HG02571 (cell line): ENCODE measurements around the gene MACF1.
"Not testable (repeated sequence)": the region's sequence is repeated elsewhere in the genome, so short reads cannot be mapped to it uniquely, and the experiment has no call there.

ENCODE experiments used
- ATAC-seq: cut with Tn5 transposase; IDR thresholded peaks from one replicate; pipeline ENCODE4 v1.9.1; 2021; ENCODE audit warnings: mild to moderate bottlenecking, moderate library complexity; ENCODE audit not compliant: unreplicated experiment

Gene MACF1

DNA sequence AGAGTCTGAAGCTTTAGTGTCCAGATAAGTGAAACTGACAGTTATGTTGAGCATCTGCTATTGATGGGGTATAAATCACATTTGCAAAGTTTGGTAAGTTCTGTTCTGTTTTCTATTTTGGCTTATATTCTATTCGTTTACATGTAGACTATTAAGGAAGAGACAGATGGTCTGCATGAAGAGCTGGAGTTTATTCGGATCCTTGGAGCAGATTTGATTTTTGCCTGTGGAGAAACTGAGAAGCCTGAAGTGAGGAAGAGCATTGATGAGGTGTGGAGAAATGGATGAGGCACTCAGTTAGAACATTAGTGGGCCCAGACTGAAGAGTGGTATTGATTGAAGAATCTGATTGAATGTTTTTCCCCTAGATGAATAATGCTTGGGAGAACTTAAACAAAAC, 236.4 kb downstream of the MACF1 start:
- ATAC-seq: no peak

DNA sequence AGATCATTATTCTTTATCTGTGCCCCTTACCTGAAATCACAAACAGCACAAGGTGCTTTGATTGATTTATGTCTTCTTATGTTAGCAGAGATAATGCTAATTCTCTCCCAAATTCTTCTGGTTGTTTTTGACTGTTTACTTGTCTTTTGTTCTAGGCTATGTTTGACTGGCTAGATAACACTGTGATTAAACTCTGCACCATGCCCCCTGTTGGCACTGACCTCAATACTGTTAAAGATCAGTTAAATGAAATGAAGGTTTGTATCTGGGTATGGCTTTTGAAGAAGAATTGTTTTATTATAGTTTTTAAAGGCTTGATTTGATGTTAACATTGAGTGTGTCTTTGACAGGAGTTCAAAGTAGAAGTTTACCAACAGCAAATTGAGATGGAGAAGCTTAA, 237.3 kb downstream of the MACF1 start:
- no peak for ATAC-seq

DNA sequence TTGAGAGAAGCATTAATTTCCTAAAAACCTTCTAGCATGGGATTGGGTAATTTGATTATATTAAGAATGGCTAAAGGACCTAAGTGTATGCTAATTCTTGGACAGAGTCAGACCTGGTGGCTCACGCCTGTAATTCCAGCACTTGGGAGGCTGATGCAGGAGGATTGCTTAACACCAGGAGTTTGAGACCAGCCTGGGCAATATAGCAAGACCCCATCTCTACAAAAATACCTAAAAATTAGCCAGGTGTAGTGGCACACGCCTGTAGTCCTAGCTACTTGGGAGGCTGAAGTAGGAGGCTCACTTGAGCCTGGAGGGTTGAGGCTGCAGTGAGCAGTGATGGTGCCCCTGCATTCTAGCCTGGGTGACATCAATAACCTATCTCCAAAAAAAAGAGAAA, 241.1 kb downstream of the MACF1 start:
- ATAC-seq: no peak

DNA sequence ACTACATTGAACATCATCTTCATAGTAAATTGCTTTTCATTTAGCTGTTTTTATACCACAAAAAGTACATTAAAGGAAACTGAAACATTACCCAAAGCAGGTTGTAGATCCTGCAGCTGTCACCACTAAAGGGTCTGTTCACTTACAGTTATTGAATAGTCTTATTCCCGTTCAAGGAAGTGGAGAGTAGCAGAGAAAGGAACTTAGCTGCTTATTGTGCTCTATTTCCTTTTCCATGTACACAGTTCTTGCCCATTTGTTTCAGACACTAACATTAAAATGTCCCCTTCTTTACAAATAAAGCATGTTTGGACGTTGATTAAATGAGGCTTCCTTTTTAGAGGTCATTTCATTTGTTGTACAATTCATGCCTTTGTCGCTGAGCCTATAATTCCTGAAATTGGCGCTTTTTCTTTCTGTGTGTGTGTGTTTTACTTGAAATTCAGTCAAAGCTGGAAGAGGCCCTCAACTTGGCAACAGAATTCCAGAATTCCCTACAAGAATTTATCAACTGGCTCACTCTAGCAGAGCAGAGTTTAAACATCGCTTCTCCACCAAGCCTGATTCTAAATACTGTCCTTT, 242.6 kb downstream of the MACF1 start:
- ATAC-seq: no peak

DNA sequence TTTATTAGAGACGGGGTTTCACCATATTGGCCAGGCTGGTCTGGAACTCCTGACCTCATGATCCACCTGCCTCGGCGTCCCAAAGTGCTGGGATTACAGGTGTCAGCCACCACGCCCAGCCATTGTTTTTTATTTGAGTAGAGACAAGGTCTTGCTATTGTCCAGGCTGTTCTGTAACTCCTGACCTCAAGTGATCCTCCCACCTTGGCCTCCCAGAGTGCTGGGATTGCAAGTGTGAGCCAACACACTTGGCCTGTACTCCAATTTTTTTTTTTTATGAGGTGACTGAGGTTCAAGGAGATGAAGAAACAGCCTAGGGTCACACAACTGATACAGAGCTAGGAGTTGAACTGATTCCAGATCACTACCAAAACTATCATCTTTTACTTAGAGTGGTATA, 245.5 kb downstream of the MACF1 start:
- ATAC-seq: not testable (repeated sequence)

DNA sequence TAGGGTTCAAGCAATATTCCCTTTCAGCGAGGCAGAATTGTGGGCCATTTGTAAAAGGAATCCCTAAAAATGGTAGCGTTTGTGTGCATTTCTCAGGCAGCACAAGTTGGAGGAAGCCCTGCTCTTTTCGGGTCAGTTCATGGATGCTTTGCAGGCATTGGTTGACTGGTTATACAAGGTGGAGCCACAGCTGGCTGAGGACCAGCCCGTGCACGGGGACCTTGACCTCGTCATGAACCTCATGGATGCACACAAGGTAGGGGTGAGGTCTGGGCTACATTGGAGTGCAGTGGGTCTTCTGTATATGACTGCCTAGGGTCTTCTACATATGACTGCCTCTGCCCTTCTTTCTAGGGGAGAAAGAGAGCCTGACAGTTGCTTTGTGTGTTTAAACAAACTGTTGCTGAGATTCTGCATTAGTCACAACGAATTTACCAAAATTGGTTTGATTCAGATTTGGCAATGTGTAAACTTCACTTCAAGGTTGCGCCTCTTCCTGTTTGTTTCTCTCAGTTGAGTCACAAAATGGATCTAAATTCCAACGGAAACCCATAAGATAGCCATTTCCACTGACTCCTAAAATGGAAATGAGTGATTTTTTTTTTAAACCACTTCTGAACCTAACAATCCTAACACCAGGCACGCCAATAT, 246.6 kb downstream of the MACF1 start:
- no peak for ATAC-seq

DNA sequence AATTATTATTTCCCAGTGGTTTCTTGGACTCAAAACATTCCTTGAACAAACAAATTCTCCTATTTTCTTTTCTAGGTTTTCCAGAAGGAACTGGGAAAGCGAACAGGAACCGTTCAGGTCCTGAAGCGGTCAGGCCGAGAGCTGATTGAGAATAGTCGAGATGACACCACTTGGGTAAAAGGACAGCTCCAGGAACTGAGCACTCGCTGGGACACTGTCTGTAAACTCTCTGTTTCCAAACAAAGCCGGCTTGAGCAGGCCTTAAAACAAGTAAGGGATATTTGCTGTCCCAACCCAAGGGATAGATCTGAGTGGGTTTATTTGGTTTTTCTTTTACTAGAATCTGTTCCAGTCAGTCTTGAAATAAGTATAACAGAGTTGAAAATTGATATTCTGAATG, 247.6 kb downstream of the MACF1 start:
- no peak for ATAC-seq

DNA sequence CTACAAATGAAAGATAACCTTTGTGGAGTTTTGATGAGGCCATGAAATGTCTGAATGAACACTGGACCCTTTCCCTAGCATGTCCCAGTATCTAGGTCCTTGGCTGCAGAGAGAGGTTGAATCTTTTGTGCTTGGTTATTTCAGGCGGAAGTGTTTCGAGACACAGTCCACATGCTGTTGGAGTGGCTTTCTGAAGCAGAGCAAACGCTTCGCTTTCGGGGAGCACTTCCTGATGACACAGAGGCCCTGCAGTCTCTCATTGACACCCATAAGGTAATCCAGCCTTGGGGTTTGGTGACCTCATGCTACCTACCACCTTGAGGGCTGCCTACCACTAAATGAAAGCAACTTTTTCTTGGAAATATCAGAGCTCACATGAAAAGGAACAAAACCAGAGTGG, 248.0 kb downstream of the MACF1 start:
- ATAC-seq: no peak

DNA sequence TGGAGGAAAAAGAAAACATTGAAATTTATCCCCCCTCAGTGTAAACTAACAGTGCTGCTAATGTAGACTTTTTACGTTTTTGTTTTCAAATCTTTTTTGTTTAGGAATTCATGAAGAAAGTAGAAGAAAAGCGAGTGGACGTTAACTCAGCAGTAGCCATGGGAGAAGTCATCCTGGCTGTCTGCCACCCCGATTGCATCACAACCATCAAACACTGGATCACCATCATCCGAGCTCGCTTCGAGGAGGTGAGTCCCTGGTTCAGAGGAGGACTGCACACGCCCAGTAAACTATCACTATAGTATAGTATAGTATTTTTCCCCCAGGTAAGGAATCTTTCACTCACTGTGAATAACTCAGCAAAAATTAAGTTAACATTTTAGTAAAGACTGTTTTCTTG, 249.1 kb downstream of the MACF1 start:
- no peak for ATAC-seq

DNA sequence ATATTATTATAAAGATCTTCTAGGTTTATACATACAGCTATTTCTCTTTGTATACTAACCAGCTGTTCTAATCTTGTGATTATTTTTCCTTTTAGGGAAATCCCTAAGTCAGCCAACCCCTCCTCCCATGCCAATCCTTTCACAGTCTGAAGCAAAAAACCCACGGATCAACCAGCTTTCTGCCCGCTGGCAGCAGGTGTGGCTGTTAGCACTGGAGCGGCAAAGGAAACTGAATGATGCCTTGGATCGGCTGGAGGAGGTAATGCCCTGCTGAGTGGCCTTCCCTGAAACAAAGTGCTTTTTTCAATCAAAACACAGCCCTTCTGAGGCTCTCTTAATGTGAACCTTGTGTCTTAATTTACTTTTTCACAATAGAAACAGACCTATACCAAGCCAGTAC, 254.5 kb downstream of the MACF1 start:
- no peak for ATAC-seq

DNA sequence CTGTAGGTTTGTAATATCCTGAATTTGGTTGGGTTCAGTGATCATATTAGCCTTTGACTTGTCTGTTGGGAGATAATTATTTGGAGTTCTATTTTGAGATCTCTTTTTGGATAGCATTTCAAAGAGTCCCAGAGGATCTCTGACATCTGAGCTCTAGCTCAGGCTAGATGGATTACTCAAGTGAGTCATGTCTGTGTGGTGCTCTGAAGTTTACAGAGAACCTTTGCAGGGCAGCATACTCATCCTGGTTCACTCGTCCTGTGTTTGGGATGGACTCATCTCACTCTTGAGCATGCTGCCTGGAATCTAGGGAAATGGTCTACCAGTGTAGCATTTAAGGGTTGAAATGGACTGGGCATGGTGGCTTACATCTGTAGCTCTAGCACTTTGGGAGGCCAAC, 257.6 kb downstream of the MACF1 start:
- no peak for ATAC-seq

DNA sequence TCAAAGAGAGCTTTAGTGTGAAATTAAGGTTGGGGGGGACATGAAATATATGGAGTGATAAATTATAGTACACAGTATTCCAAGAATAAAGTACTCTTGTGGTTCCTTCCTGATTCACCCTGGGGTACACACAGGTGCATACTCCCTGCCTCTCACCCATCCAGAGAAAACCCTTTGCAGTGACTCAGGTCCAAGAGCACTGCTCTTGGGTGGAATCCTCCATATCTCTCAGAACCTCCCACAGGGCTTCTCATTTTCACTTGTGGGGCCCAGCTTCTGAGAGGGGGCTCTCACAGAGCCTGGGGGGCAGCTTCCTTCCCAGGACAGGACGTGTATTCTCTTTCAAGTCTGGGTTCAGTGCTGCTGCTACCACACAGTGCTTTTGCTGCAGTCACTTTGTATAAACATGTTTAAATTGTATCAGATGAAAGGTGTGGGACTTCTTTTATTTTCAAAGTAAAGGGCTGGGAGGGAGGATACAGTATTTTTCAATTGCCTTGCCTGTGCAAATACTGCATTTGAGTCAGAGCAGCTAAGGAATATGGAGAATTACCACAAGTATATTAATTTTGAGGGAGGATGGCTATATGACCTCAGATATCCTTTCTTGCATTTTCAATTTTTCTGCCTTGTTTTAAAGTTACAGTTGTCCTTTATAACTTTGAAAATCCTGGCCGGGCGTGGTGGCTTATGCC, 262.1 kb downstream of the MACF1 start:
- no peak for ATAC-seq

DNA sequence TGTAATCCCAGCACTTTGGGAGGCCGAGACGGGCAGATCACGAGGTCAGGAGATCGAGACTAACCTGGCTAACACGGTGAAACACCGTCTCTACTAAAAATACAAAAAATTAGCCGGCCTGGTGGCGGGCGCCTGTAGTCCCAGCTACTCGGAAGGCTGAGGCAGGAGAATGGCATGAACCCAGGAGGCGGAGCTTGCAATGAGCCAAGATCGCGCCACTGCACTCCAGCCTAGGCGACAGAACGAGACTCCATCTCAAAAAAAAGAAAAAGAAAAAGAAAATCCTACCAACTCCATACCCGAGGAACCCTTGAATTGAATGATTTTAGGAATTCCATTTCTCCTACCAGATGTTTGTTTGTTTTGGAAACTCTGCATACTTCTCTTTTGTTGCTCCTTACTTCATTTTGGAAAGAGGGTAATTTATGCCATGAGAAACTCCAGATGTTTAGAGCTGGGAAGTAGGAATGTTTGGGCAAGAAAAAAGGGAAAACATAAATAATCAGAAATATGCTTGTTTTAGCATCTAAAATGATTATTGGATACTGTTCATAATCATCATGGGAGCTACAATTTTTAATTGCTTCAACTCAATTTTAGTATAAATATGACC, 262.7 kb downstream of the MACF1 start:
- not testable (repeated sequence) for ATAC-seq

DNA sequence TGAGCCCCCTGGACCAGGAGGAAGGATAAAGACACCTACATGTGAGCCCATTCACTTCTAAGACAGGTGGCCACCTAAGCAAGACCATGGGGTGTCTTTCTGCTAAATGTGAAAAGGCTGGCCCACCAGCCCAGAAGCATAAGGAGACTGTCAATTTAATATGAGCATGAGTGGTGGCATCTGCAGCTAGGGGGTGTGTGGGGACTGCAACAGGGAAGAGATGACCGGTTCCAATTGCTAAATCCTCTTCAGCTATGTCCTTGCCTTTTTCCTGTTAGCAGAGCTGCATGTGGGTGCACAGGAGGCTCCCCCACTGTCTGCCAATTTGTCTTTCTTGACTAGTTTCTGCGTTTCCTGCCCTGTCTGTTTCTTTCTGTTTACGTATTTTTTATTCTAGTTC, 264.7 kb downstream of the MACF1 start:
- no peak for ATAC-seq

DNA sequence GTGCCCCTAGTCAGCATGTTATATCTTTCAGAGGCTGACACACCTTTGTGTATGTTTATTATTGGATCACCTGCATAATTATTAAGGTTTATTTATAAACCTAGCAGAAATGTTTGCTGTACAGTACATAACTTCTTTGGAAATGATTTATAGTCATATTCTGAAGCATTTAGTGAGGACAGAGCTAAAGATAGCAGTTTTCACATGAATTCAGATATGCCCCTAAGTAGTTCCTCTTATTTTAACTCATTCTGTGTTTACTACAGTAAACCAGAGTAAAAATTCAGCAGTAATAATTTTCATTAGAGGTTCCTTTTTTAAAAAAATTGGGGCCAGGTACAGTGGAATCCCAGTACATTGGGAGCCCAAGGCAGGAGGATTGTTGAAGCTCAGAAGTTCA, 265.5 kb downstream of the MACF1 start:
- ATAC-seq: no peak

DNA sequence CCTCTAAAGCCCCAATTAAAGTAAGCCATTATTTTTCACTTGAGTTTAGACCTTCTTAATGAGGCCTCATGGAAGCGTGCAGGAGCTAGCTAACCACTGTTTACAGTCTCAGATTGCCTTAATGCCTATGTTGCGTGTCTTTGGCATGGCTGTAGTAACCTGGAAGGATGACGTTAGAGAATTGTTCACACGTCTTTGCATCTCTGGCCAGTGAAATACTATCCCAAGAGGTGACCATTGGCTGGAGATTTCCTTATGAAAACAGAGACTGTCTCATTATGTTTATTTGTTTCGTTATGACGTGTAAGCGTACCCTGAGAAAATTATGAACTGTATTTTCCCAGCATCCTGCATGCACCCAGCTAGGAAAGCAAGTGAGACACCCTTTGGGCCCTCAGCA, 268.3 kb downstream of the MACF1 start:
- no peak for ATAC-seq

DNA sequence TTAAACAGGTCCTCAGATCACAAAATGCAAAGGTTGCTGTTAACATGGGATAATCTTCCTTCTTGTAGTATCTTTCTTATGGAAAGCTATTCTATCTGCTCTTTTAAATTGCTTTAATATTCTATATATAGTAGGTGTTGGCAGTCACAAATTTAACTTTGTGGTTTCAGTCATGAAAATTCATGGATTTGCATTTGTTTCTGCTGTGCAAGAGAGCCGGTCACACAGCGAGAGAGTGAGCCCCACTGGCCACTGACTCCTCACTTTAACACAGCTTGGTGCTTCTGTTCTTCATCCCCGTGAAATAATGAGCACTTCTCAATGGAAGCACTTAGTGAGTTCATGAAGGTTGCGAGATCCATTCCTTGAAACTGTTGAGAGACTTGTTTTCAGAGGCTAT, 268.8 kb downstream of the MACF1 start:
- no peak for ATAC-seq

DNA sequence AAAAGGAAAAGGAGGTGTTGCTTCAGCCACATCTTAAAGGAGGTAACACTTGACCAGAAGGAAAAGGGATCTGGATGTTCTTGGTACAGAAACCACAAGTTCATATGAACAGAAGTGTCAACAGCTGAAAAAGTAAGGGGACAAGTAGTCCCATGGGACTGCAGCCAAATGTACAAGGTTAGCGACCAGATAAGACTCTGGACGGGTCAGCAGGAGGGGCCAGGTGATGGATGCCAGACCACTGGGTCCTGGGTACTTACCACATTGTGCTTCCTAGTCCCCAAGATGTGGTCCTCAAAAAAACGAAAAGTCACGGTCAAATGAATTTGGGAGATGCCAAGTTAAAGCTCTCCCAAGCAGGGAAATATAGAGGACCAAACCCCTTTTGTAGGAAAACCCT, 270.3 kb downstream of the MACF1 start:
- ATAC-seq: no peak

DNA sequence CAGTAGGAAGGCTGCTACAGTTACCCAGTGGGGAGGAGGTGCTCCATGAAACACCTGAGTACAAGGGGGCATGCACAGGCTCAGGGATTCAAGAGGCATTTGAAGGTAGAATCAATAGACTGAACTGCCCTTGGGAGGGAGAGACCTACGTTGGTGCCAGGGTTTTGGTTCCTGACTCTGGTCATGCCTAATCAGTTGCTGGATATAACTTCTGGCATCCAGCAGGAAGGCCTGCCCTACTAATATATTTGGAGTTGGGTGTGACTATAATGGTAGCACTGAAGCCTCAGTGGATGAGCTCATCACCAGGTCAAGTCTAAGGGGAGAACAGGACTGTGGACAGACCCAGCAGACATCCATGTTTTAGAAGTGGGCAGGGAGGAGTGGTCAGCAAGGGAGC, 271.1 kb downstream of the MACF1 start:
- not testable (repeated sequence) for ATAC-seq

DNA sequence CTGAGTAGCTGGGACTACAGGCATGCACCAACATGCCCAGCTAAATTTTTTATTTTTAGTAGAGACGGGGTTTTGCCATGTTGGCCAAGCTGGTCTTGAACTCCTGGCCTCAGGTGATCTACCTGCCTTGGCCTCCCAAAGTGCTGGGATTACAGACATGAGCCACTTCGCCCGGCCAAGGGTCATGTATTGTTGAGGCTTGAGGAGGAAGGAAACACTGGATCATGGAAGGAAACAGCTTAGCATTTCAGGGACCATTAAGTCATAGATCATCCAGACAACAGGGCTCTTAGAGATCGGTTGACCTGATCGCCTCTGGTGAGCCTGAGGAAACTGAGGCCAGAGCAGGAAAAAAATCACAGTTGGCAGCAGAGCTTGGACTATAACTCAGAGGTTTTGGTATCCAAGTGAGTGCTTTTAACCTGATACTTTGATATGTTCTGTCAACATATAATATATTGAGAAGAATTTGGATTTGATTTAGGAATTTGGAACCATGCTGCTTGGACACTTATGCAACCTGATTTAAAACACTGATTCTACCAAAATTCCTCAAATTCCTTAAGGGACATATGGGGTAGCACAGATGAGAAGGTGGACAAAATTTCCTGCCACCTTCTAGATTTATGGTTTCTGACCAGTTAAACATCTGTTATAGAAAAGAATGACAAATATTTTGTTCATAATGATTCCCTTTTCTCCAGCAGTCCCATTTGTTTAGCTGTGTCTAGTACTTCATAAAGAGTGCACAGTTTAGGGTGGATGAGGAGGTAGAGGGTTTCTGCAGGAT, 273.8 kb downstream of the MACF1 start:
- no peak for ATAC-seq

DNA sequence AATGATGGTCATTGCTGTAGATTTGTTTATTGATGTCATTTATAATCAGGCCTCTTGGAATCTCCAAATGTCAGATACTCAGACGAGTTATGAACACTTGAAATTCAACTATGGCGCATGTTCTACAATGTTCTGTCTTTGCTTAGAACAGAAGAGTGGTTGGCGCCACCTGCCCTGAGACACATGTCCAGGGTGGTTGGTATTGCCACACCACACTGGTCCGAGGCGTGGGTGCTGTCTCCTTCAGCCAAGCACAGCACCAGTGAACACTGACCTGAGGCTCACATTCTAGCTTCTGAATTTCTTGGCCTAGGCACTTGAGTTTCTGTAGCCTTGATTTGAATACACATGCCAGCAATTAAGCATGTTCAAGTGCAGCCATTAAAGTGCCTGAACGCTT, 276.8 kb downstream of the MACF1 start:
- no peak for ATAC-seq
